HG03066 (cell line): ENCODE results near the gene CETN2.
"Not testable (repeated sequence)": the region's sequence is repeated elsewhere in the genome, so short reads cannot be mapped to it uniquely, and the experiment has no call there.

Source experiments
- ATAC-seq: cut with Tn5 transposase; IDR thresholded peaks from one replicate; pipeline ENCODE4 v1.9.1; 2021; ENCODE audit warnings: low read depth; ENCODE audit not compliant: unreplicated experiment

The CETN2 gene

GRCh38 chrX:152830312-152831305 lies at the start of gene CETN2, which contains the start of gene NSDHL:
TSS of gene CETN2 (minus strand) at chrX:152830757. CDS start at chrX:152830710, 47 bp downstream.
TSS of gene NSDHL (plus strand) at chrX:152831063. CDS start at chrX:152846325, 15,262 bp downstream.
- peak; percentile 98 for ATAC-seq

GRCh38 chrX:152878976-152879755 lies 48.6 kb upstream of the CETN2 start:
- ATAC-seq = no peak

- ATAC-seq = no peak
Measured at GRCh38 chrX:152876931-152877840, 46.6 kb upstream of the CETN2 start.

- no peak for ATAC-seq
Measured at GRCh38 chrX:152873361-152873760, 42.8 kb upstream of the CETN2 start.

- no peak for ATAC-seq
Measured at GRCh38 chrX:152872522-152872921, 42.0 kb upstream of the CETN2 start.

- ATAC-seq = no peak
Measured at GRCh38 chrX:152871260-152871659, 40.7 kb upstream of the CETN2 start.

GRCh38 chrX:152869972-152870371 lies 39.4 kb upstream of the CETN2 start:
- no peak for ATAC-seq

- no peak for ATAC-seq
Measured at GRCh38 chrX:152866386-152866785, 35.8 kb upstream of the CETN2 start.

GRCh38 chrX:152865232-152865920 lies 34.8 kb upstream of the CETN2 start:
- no peak for ATAC-seq

GRCh38 chrX:152861826-152862225 lies 31.3 kb upstream of the CETN2 start:
- ATAC-seq = no peak

- no peak for ATAC-seq
Measured at GRCh38 chrX:152861116-152861515, 30.6 kb upstream of the CETN2 start.

- no peak for ATAC-seq
Measured at GRCh38 chrX:152853986-152854385, 23.4 kb upstream of the CETN2 start.

- ATAC-seq = no peak
Measured at GRCh38 chrX:152850465-152850864, 19.9 kb upstream of the CETN2 start.

GRCh38 chrX:152847281-152847680 lies 16.7 kb upstream of the CETN2 start:
- ATAC-seq = no peak

GRCh38 chrX:152845618-152846240 lies 15.2 kb upstream of the CETN2 start:
- no peak for ATAC-seq

- ATAC-seq = no peak
Measured at GRCh38 chrX:152844256-152844655, 13.7 kb upstream of the CETN2 start.

- ATAC-seq = no peak
Measured at GRCh38 chrX:152843852-152844251, 13.3 kb upstream of the CETN2 start.

- ATAC-seq = no peak
Measured at GRCh38 chrX:152842772-152843338, 12.3 kb upstream of the CETN2 start.

GRCh38 chrX:152835470-152835869 lies 4.9 kb upstream of the CETN2 start:
- ATAC-seq = not testable (repeated sequence)
